Keratinocyte (primary cell): ENCODE results near the gene CDH7. TPM values are rescaled to one million over a fixed set of nuclear protein-coding genes. Genes with fewer than 3 reads are reported as not detected.

Source experiments
- DNase-seq: peaks from one replicate; pipeline ENCODE4 v3.0.0-alpha.2; 2011; ENCODE audit warnings: low read depth, missing footprints, low spot score
- FAIRE-seq: peaks from 2 replicates; lab custom pipeline; 2011; peaks lifted over from hg19 to GRCh38; lab: Jason Lieb, UNC
- H2AFZ ChIP-seq: 2 replicates; pipeline ENCODE4 v1.6.0; 2012; ENCODE audit warnings: low read length, control low read depth, inconsistent platforms; ENCODE audit not compliant: control insufficient read depth
- H3K27ac ChIP-seq: 2 replicates; pipeline ENCODE4 v1.5.1; 2011; ENCODE audit warnings: low read length; ENCODE audit not compliant: control insufficient read depth, insufficient read depth
- H3K27me3 ChIP-seq: 3 replicates; pipeline ENCODE4 v1.6.0; 2011; ENCODE audit warnings: low read length; ENCODE audit not compliant: control insufficient read depth, insufficient read depth; ENCODE audit errors: extremely low read depth
- H3K36me3 ChIP-seq, 2 experiments: 2 replicates in 1 of 2; 3 replicates in 1 of 2; pipeline ENCODE4 v1.5.1; 2011; ENCODE audit warnings: low read length in 2 of 2, mild to moderate bottlenecking in 1 of 2; ENCODE audit not compliant: control insufficient read depth in 2 of 2, insufficient read depth in 2 of 2; ENCODE audit errors: extremely low read depth in 1 of 2
- H3K4me1 ChIP-seq: 3 replicates; pipeline ENCODE4 v1.5.1; 2011; ENCODE audit warnings: low read length; ENCODE audit not compliant: control insufficient read depth, insufficient read depth; ENCODE audit errors: extremely low read depth
- H3K4me2 ChIP-seq: 3 replicates; pipeline ENCODE4 v1.6.0; 2011; ENCODE audit warnings: low read depth, low read length; ENCODE audit not compliant: control insufficient read depth, insufficient read depth; ENCODE audit errors: extremely low read depth
- H3K4me3 ChIP-seq, 3 experiments: fragments of 200-600 bp in 1 of 3; sonication (generic) in 1 of 3; 2 replicates in 2 of 3; 3 replicates in 1 of 3; pipeline ENCODE4 v1.5.1; 2011 to 2016; ENCODE audit warnings: low read length in 3 of 3, mild to moderate bottlenecking in 3 of 3, control low read depth in 2 of 3, inconsistent platforms in 1 of 3, low read depth in 1 of 3, mixed read lengths in 1 of 3, mixed run types in 1 of 3, moderate library complexity in 1 of 3; ENCODE audit not compliant: control insufficient read depth in 2 of 3, insufficient read depth in 2 of 3; ENCODE audit errors: extremely low read depth in 1 of 3
- H3K79me2 ChIP-seq: 2 replicates; pipeline ENCODE4 v1.6.0; 2012; ENCODE audit warnings: low read length; ENCODE audit not compliant: control insufficient read depth, insufficient read depth
- H3K9ac ChIP-seq: 3 replicates; pipeline ENCODE4 v1.6.0; 2011; ENCODE audit warnings: low read length; ENCODE audit not compliant: control insufficient read depth, insufficient read depth; ENCODE audit errors: extremely low read depth
- H3K9me1 ChIP-seq: 3 replicates; pipeline ENCODE4 v1.6.0; 2011; ENCODE audit warnings: low read length; ENCODE audit not compliant: control insufficient read depth, insufficient read depth; ENCODE audit errors: extremely low read depth
- H3K9me3 ChIP-seq: 2 replicates; pipeline ENCODE4 v1.5.1; 2012; ENCODE audit warnings: low read depth, low read length; ENCODE audit not compliant: control insufficient read depth
- H4K20me1 ChIP-seq: 3 replicates; pipeline ENCODE4 v1.6.0; 2011; ENCODE audit warnings: low read length; ENCODE audit not compliant: control insufficient read depth, insufficient read depth; ENCODE audit errors: extremely low read depth
- CTCF ChIP-seq, 3 experiments: IDR thresholded peaks in 1 of 3; conservative IDR thresholded peaks in 1 of 3; optimal IDR thresholded peaks in 1 of 3; 2 replicates in 2 of 3; 3 replicates in 1 of 3; pipeline versions ENCODE3 to v1.5.1; 2011; ENCODE audit warnings: low read length in 3 of 3, mild to moderate bottlenecking in 3 of 3, moderate library complexity in 2 of 3, control low read depth in 1 of 3, inconsistent platforms in 1 of 3; ENCODE audit not compliant: insufficient read depth in 2 of 3; ENCODE audit errors: extremely low read depth in 1 of 3
- EZH2 ChIP-seq: IDR thresholded peaks from one replicate; pipeline ENCODE4 v1.6.1; 2012; ENCODE audit warnings: inconsistent platforms, mild to moderate bottlenecking, low read length, moderate library complexity
- dilution Hi-C: fragments of 300-500 bp; cut with MboI; formaldehyde crosslinking; loops from one replicate; pipeline ENCODE4 v1.7.0; 2020; ENCODE audit warnings: low sequenced_read_pairs; ENCODE audit not compliant: extremely low pct_ligation_motif_present
- polyA plus RNA-seq, 5 experiments: library from polyadenylated mRNA; depleted of rRNA in 3 of 5; stranded (reverse) in 3 of 5; stranded (forward) in 1 of 5; unstranded in 1 of 5; fragments of >200 nt; gene quantifications; 1 replicate in 1 of 5; 2 replicates in 3 of 5; 3 replicates in 1 of 5; pipeline versions ENCODE4 v1.2.1 to v1.2.3, GENCODE V29; 2011 to 2012; ENCODE audit warnings: missing spikeins in 2 of 5, low read depth in 1 of 5, low replicate concordance in 1 of 5

The CDH7 gene
- polyA plus RNA-seq, 1 donor (not counting 4 experiments of a cell fraction or from before 2014, with no cell fraction given): not detected

GRCh38 chr18:65753520-65753919, 2.7 kb downstream of the CDH7 start:
- Histone ChIP-seq H2AFZ (no peak overlapping the region), H3K27ac (no peak overlapping the region), H3K9me1 (no peaks in the 10 kb centered on the region), H3K36me3 (no peaks in the 10 kb centered on the region), H3K9ac (no peak overlapping the region), H3K4me1 (no peaks in the 10 kb centered on the region), H3K79me2 (no peaks in the 10 kb centered on the region), H3K4me3 (no peak overlapping the region), H3K4me2 (no peak overlapping the region), H3K27me3 (peaks cover 8% of the 10 kb centered on the region), H4K20me1 (no peaks in the 10 kb centered on the region), H3K9me3 (no peaks in the 10 kb centered on the region)
- TF ChIP-seq CTCF (optimal IDR thresholded peaks at IDR 0.05 in 1 of 3, IDR thresholded peaks at IDR 0.05 in 1 of 3, conservative IDR thresholded peaks at IDR 0.05 in 1 of 3; ENCODE audit: extremely low read depth in 1 of 3, insufficient read depth in 2 of 3, low read length in 3 of 3): peak in 1 of 3 experiments; percentile 6
- TF ChIP-seq EZH2: no peak
- no peak for FAIRE-seq
- no peak for DNase-seq
- dilution Hi-C loops: no loop called here

- Histone ChIP-seq H3K27ac (no peak overlapping the region), H3K4me3 (no peak overlapping the region)
Measured at GRCh38 chr18:65754121-65754520, 3.3 kb downstream of the CDH7 start.

More at GRCh38 chr18:65754121-65754520, 3.3 kb downstream of the CDH7 start:
- no peak overlapping the region for H3K4me2 ChIP-seq
- peaks cover 8% of the 10 kb centered on the region for H3K27me3 ChIP-seq
- no peak overlapping the region for H3K9ac ChIP-seq
- dilution Hi-C loops: no loop called here
- TF ChIP-seq EZH2: no peak
- TF ChIP-seq CTCF (optimal IDR thresholded peaks at IDR 0.05 in 1 of 3, IDR thresholded peaks at IDR 0.05 in 1 of 3, conservative IDR thresholded peaks at IDR 0.05 in 1 of 3; ENCODE audit: extremely low read depth in 1 of 3, insufficient read depth in 2 of 3, low read length in 3 of 3): no peak
- no peaks in the 10 kb centered on the region for H4K20me1 ChIP-seq
- FAIRE-seq: no peak
- H2AFZ ChIP-seq: no peak overlapping the region
- no peaks in the 10 kb centered on the region for H3K9me1 ChIP-seq
- H3K36me3 ChIP-seq: no peaks in the 10 kb centered on the region
- no peaks in the 10 kb centered on the region for H3K4me1 ChIP-seq
- no peaks in the 10 kb centered on the region for H3K79me2 ChIP-seq
- H3K9me3 ChIP-seq: no peaks in the 10 kb centered on the region
- DNase-seq: no peak
